Measurements from ENCODE around the gene TMEM141. TPM values are rescaled to one million over a fixed set of nuclear protein-coding genes. Genes with fewer than 3 reads are reported as not detected.

The TMEM141 gene
- total RNA-seq, 1 donor from 2014 or later = 57.8 TPM

- Mint-ChIP-seq H3K9me3 (ENCODE audit: low read depth) (peaks cover 11% of the 10 kb centered on the region), H3K4me1 (ENCODE audit: low read depth) (no peaks in the 10 kb centered on the region), H3K4me3 (ENCODE audit: low read depth) (no peak within 1 kb of the TSS), H3K36me3 (ENCODE audit: insufficient read depth) (no peaks in the 10 kb centered on the region), H3K27ac (no peak within 1 kb of the TSS), H3K27me3 (peaks cover 7% of the 10 kb centered on the region)
- no peak for TF ChIP-seq CTCF (IDR thresholded peaks at IDR 0.05; ENCODE audit: unreplicated experiment)
- no peak for DNase-seq (ENCODE audit: low spot score, unreplicated experiment)
These were observed 42.9 kb upstream of the TMEM141 start, which contains the start of gene LCN6 for GRCh38 chr9:136748201-136748600. Gene LCN6, minus strand, starts transcription at chr9:136748525. Its CDS starts 42 bp downstream, at chr9:136748483.

GRCh38 chr9:136748666-136749611 lies 42.2 kb upstream of the TMEM141 start:
- Mint-ChIP-seq H3K36me3 (ENCODE audit: insufficient read depth) (no peaks in the 10 kb centered on the region), H3K4me1 (ENCODE audit: low read depth) (no peaks in the 10 kb centered on the region), H3K4me3 (ENCODE audit: low read depth) (no peak overlapping the region), H3K27me3 (peaks cover 7% of the 10 kb centered on the region), H3K27ac (no peak overlapping the region), H3K9me3 (ENCODE audit: low read depth) (peaks cover 11% of the 10 kb centered on the region)
- no peak for DNase-seq (ENCODE audit: low spot score, unreplicated experiment)
- no peak for TF ChIP-seq CTCF (IDR thresholded peaks at IDR 0.05; ENCODE audit: unreplicated experiment)

GRCh38 chr9:136750526-136750925 lies 40.6 kb upstream of the TMEM141 start:
- peaks cover 7% of the 10 kb centered on the region for H3K27me3 Mint-ChIP-seq
- no peak overlapping the region for H3K27ac Mint-ChIP-seq
- H3K36me3 Mint-ChIP-seq (ENCODE audit: insufficient read depth) = no peaks in the 10 kb centered on the region
- H3K4me3 Mint-ChIP-seq (ENCODE audit: low read depth) = no peak overlapping the region
- H3K9me3 Mint-ChIP-seq (ENCODE audit: low read depth) = peaks cover 11% of the 10 kb centered on the region
- H3K4me1 Mint-ChIP-seq (ENCODE audit: low read depth) = no peaks in the 10 kb centered on the region
- no peak for DNase-seq (ENCODE audit: low spot score, unreplicated experiment)
- TF ChIP-seq CTCF (IDR thresholded peaks at IDR 0.05; ENCODE audit: unreplicated experiment) = no peak

DNA sequence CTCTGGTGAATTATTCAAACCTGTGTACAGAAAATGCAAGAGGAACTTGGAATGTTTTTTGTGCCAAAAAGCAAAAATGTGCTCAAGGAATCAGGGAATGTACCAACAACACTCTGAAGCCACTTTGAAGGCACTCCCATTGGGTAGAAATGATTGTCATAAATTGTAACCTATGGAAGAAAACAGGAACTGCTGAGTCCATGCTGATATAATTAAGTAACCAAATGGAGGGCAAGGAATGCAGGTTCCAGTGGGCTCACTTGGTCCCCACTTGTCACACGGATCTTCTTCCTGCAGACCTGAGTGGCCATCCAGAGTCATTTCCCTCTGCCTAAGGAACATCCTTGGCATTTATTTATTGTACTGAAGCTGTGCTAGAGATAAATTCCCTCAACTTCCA lies 39.9 kb upstream of the TMEM141 start:
- Mint-ChIP-seq H3K4me1 (ENCODE audit: low read depth) (no peaks in the 10 kb centered on the region), H3K27ac (no peak overlapping the region), H3K27me3 (peaks cover 7% of the 10 kb centered on the region), H3K36me3 (ENCODE audit: insufficient read depth) (no peaks in the 10 kb centered on the region), H3K9me3 (ENCODE audit: low read depth) (peaks cover 11% of the 10 kb centered on the region), H3K4me3 (ENCODE audit: low read depth) (no peak overlapping the region)
- no peak for DNase-seq (ENCODE audit: low spot score, unreplicated experiment)
- TF ChIP-seq CTCF (IDR thresholded peaks at IDR 0.05; ENCODE audit: unreplicated experiment) = no peak

DNA sequence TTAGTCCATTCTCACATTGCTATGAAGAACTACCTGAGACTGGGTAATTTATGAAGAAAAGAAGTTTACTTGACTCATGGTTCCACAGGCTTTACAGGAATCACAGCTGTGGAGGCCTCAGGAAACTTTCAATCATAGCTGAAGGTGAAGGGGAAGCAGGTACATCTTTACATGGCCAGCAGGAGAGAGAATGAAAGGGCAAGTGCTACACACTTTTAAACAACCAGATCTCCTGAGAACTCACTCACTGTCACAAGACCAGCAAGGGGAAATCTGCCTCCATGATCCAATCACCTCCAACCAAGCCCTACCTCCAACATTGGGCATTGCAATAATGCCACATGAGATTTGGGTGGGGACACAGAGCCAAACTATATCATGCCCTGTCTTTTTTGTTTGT lies 39.3 kb upstream of the TMEM141 start:
- no peak for TF ChIP-seq CTCF (IDR thresholded peaks at IDR 0.05; ENCODE audit: unreplicated experiment)
- Mint-ChIP-seq H3K4me1 (ENCODE audit: low read depth) (no peaks in the 10 kb centered on the region), H3K27ac (no peak overlapping the region), H3K27me3 (peaks cover 7% of the 10 kb centered on the region), H3K9me3 (ENCODE audit: low read depth) (peaks cover 11% of the 10 kb centered on the region), H3K36me3 (ENCODE audit: insufficient read depth) (no peaks in the 10 kb centered on the region), H3K4me3 (ENCODE audit: low read depth) (no peak overlapping the region)
- no peak for DNase-seq (ENCODE audit: low spot score, unreplicated experiment)
